Lung (tissue), 12 donors: ENCODE measurements around the gene KAT8. TPM values are rescaled to one million over a fixed set of nuclear protein-coding genes. Genes with fewer than 3 reads are reported as not detected.
A peak's percentile ranks its signal among the peaks of the same experiment; 100 is the strongest.

Experiments used
- ATAC-seq: fragments of 200-7000 bp; cut with Tn5 transposase; one replicate; pipeline ENCODE4 v1.9.1; 2020; ENCODE audit warnings: moderate number of reproducible peaks; ENCODE audit not compliant: insufficient read depth, low FRiP score
- DNase-seq, 3 donors: peaks; one replicate each; pipeline ENCODE4 v3.0.0-alpha.2; 2013 to 2017
- H3K27ac ChIP-seq, 2 donors: one replicate each; pipeline ENCODE4 v1.5.1; 2013; ENCODE audit warnings: mild to moderate bottlenecking in 2 of 2, moderate library complexity in 2 of 2, control low read depth in 1 of 2, inconsistent platforms in 1 of 2, low read depth in 1 of 2, low read length in 1 of 2
- H3K27me3 ChIP-seq, 3 donors: one replicate each; pipeline ENCODE4 v1.5.1; 2013; ENCODE audit warnings: low read length in 2 of 3; ENCODE audit not compliant: control insufficient read depth in 3 of 3, insufficient read depth in 3 of 3
- H3K36me3 ChIP-seq, 4 donors: one replicate each; pipeline ENCODE4 v1.5.1; 2013; ENCODE audit warnings: low read length in 4 of 4, mild to moderate bottlenecking in 1 of 4, moderate library complexity in 1 of 4; ENCODE audit not compliant: control insufficient read depth in 4 of 4, insufficient read depth in 4 of 4
- H3K4me1 ChIP-seq, 5 donors: one replicate each; pipeline ENCODE4 v1.5.1; 2013; ENCODE audit warnings: low read length in 5 of 5, mild to moderate bottlenecking in 2 of 5, moderate library complexity in 1 of 5; ENCODE audit not compliant: control insufficient read depth in 5 of 5, insufficient read depth in 5 of 5
- H3K4me3 ChIP-seq: one replicate; pipeline ENCODE4 v1.5.1; 2013; ENCODE audit warnings: mild to moderate bottlenecking, control low read depth, moderate library complexity
- H3K9ac ChIP-seq, 2 donors: one replicate each; pipeline ENCODE4 v1.5.1; 2013; ENCODE audit warnings: low read length in 2 of 2, control low read depth in 1 of 2; ENCODE audit not compliant: insufficient read depth in 1 of 2
- H3K9me3 ChIP-seq, 4 donors: one replicate each; pipeline ENCODE4 v1.5.1; 2013; ENCODE audit warnings: low read length in 3 of 4, mild to moderate bottlenecking in 1 of 4, moderate library complexity in 1 of 4; ENCODE audit not compliant: control insufficient read depth in 4 of 4, insufficient read depth in 3 of 4
- CTCF ChIP-seq: IDR thresholded peaks from 2 replicates; pipeline ENCODE4 v1.5.1; 2012; ENCODE audit warnings: mild to moderate bottlenecking; ENCODE audit errors: control extremely low read depth, extremely low read depth
- WGBS, 2 donors: extraction: QIAGEN DNeasy Blood & Tissue Kit; methylation state at CpG; one replicate each; pipeline ENCODE4 v1.1.7; 2013; 5-methylcytosine and 5-hydroxymethylcytosine counted together
- polyA plus RNA-seq, 2 donors: library from polyadenylated mRNA; stranded (reverse); fragments of 200-250 nt; gene quantifications; one replicate each; pipeline ENCODE4 v1.2.1, GENCODE V29; 2013
- total RNA-seq, 2 donors: library from RNA; depleted of rRNA in 1 of 2; stranded (reverse); fragments of >200 nt in 1 of 2; gene quantifications; one replicate each; pipeline ENCODE4 v1.2.1, GENCODE V29; 2014 to 2021
- donor health status: control.
- donor health status: control.
- donor health status: Bipolar disorder and iron deficiency.
- donor health status: healthy.
- donor health status: DM: yes; HTN: yes; CAD: no.

KAT8 gene
- total and polyA plus RNA-seq, 4 donors: 53.0 to 73.2 (median 60.8) TPM

- ATAC-seq (no peak), DNase-seq (no peak)
- Histone ChIP-seq H3K36me3 (peaks cover 19 to 34% (median 20%) of the 10 kb centered on the region in 4 donors), H3K4me3 (no peak overlapping the region), H3K9ac (no peak overlapping the region), H3K9me3 (no peaks in the 10 kb centered on the region), H3K27me3 (no peaks in the 10 kb centered on the region), H3K27ac (peak overlapping the region; percentile 13 to 99), H3K4me1 (peaks cover 2 to 10% (median 7%) of the 10 kb centered on the region in 5 donors)
- no peak for TF ChIP-seq CTCF
- 86 to 93% methylated on average over 16 of the region's 16 CpGs for WGBS, 2 donors
These were observed 2.7 kb downstream of the KAT8 start for GRCh38 chr16:31120129-31120528.

GRCh38 chr16:31125844-31126243 is 8.4 kb downstream of the KAT8 start:
- H3K36me3 ChIP-seq: peaks cover 15 to 36% (median 26%) of the 10 kb centered on the region in 4 donors
- ATAC-seq: no peak
- TF ChIP-seq CTCF: no peak
- no peak for DNase-seq
- 90 to 94% methylated on average over 3 of the region's 3 CpGs for WGBS, 2 donors
- no peaks in the 10 kb centered on the region for H3K27me3 ChIP-seq
- no peaks in the 10 kb centered on the region for H3K9me3 ChIP-seq
- no peak overlapping the region for H3K4me3 ChIP-seq
- peaks cover 0 to 22% (median 6%) of the 10 kb centered on the region in 5 donors for H3K4me1 ChIP-seq
- H3K27ac ChIP-seq: no peak overlapping the region
- no peak overlapping the region for H3K9ac ChIP-seq

GRCh38 chr16:31127182-31127581 is 9.7 kb downstream of the KAT8 start:
- H3K4me3 ChIP-seq: no peak overlapping the region
- TF ChIP-seq CTCF: no peak
- ATAC-seq: peak; percentile 13
- H3K4me1 ChIP-seq: peaks cover 0 to 22% (median 6%) of the 10 kb centered on the region in 5 donors
- H3K36me3 ChIP-seq: peaks cover 15 to 30% (median 27%) of the 10 kb centered on the region in 4 donors
- H3K27ac ChIP-seq: peak overlapping the region in 1 of 2 donors; percentile 91
- no peak overlapping the region for H3K9ac ChIP-seq
- peak; percentile 38 to 67 (median 54) for DNase-seq
- no peaks in the 10 kb centered on the region for H3K27me3 ChIP-seq
- WGBS, 2 donors: 73 to 88% methylated on average over 13 of the region's 13 CpGs
- H3K9me3 ChIP-seq: no peaks in the 10 kb centered on the region
